Caco-2 (cell line): ENCODE results near the gene GP1BB. TPM values are rescaled to one million over a fixed set of nuclear protein-coding genes. Genes with fewer than 3 reads are reported as not detected.

ENCODE experiments used
- BruUV-seq: library from RNA; stranded (reverse); fragments of 400-500 nt; replicated peaks from 2 replicates; lab custom pipeline; 2021; lab: Mats Ljungman, UMichigan
- CTCF ChIA-PET: fragments of 300-600 bp; sonication (Branson Sonifier 250); formaldehyde crosslinking; loops from one replicate; lab custom pipeline; 2022; ENCODE audit warnings: antibody characterized with exemption; lab: Charles Lee
- POLR2A ChIA-PET: fragments of 300-600 bp; sonication (Branson Sonifier 250); formaldehyde crosslinking; loops from one replicate; lab custom pipeline; 2022; ENCODE audit warnings: antibody characterized with exemption; lab: Charles Lee
- DNase-seq, 2 experiments: peaks; one replicate each; pipeline versions ENCODE4 v3.0.0 to v3.0.0-alpha.2; 2020 to 2022
- H3K27me3 ChIP-seq: replicated peaks from 2 replicates; pipeline ENCODE4 v1.6.0; 2011; ENCODE audit warnings: low read length; ENCODE audit not compliant: control insufficient read depth, insufficient read depth
- H3K36me3 ChIP-seq: 2 replicates; pipeline ENCODE4 v1.5.1; 2011; ENCODE audit warnings: low read length; ENCODE audit not compliant: control insufficient read depth, insufficient read depth
- H3K4me1 ChIP-seq: fragments of 250-450 bp; sonication (Bioruptor Pico); 2 replicates; pipeline ENCODE4 v1.5.1; 2020; ENCODE audit warnings: mild to moderate bottlenecking
- H3K4me3 ChIP-seq: 2 replicates; pipeline ENCODE4 v1.5.1; 2011; ENCODE audit warnings: low read depth, mild to moderate bottlenecking, control low read depth, low read length
- H3K9me3 ChIP-seq: fragments of 250-450 bp; sonication (Bioruptor Pico); 2 replicates; pipeline ENCODE4 v1.5.1; 2020; ENCODE audit warnings: mild to moderate bottlenecking, moderate library complexity
- H3K27ac Mint-ChIP-seq: one replicate; pipeline ENCODE4 v1.8.0; 2022; ENCODE audit warnings: mixed read lengths; ENCODE audit not compliant: unreplicated experiment
- H3K27me3 Mint-ChIP-seq: one replicate; pipeline ENCODE4 v1.8.0; 2022; ENCODE audit warnings: mixed read lengths; ENCODE audit not compliant: insufficient read depth, unreplicated experiment
- H3K36me3 Mint-ChIP-seq: one replicate; pipeline ENCODE4 v1.8.0; 2022; ENCODE audit warnings: mild to moderate bottlenecking, mixed read lengths; ENCODE audit not compliant: insufficient read depth, unreplicated experiment
- H3K4me1 Mint-ChIP-seq: one replicate; pipeline ENCODE4 v1.8.0; 2022; ENCODE audit warnings: low read depth, mixed read lengths; ENCODE audit not compliant: unreplicated experiment
- H3K4me3 Mint-ChIP-seq: one replicate; pipeline ENCODE4 v1.8.0; 2022; ENCODE audit warnings: mild to moderate bottlenecking, moderate library complexity, mixed read lengths; ENCODE audit not compliant: unreplicated experiment
- H3K9me3 Mint-ChIP-seq: one replicate; pipeline ENCODE4 v1.8.0; 2022; ENCODE audit warnings: mixed read lengths; ENCODE audit not compliant: unreplicated experiment
- intact Hi-C: fragments of 100-400 bp; cut with micrococcal nuclease; formaldehyde crosslinking; loops from one replicate; pipeline ENCODE4 v1.10.0; 2022; ENCODE audit not compliant: unreplicated experiment
- total RNA-seq: library from RNA; stranded (reverse); gene quantifications from 2 replicates; pipeline ENCODE4 v1.2.3, GENCODE V29; 2022
- TF ChIP-seq, protein P1 (sequence below), 2 experiments: fragments of 200-600 bp in 1 of 2; IDR thresholded peaks; 1 replicate in 1 of 2; 2 replicates in 1 of 2; pipeline versions ENCODE4 v1.5.1 to v1.8.0; 2011 to 2022; ENCODE audit warnings: antibody characterized with exemption in 1 of 2, control low read depth in 1 of 2, inconsistent platforms in 1 of 2, low read depth in 1 of 2, low read length in 1 of 2, mild to moderate bottlenecking in 1 of 2, moderate library complexity in 1 of 2; ENCODE audit not compliant: insufficient read depth in 1 of 2, severe bottlenecking in 1 of 2, unreplicated experiment in 1 of 2

GP1BB gene
- total RNA-seq, 1 experiment from 2014 or later, result 1.0 TPM

DNA sequence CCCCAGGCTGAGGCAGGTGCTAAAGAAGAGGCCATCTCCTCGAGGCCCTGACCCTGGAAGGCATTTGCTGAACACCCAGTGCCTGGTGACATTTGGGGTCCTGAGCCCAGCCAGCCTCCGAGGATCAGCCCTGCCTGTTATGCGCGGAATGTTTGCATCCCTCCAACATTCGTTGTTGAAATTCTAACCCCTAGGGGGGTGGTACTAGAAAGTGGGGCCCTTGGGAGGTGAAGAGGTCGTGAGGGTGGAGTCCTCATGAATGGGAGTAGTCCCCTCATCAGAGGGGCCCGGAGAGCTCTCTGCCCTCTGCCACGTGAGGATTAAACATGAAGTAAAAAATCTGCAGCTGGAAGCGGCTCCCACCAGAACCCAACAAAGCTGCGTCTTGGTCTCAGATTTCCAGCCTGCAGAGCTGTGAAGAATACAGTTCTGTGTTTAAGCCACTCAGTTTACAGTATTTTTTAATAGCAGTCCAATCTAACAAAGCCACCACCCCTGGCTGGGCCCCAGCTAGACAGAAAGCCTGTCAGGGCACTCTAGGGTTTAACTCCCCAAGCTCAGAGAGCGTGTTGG, 44.3 kb upstream of the GP1BB start:
- POLR2A ChIA-PET, result no interaction called here
- no peak for DNase-seq
- Histone ChIP-seq H3K27me3 (no peaks in the 10 kb centered on the region), H3K4me3 (no peak overlapping the region), H3K4me1 (no peaks in the 10 kb centered on the region), H3K36me3 (no peaks in the 10 kb centered on the region), H3K9me3 (no peaks in the 10 kb centered on the region)
- TF ChIP-seq, protein P1, sequence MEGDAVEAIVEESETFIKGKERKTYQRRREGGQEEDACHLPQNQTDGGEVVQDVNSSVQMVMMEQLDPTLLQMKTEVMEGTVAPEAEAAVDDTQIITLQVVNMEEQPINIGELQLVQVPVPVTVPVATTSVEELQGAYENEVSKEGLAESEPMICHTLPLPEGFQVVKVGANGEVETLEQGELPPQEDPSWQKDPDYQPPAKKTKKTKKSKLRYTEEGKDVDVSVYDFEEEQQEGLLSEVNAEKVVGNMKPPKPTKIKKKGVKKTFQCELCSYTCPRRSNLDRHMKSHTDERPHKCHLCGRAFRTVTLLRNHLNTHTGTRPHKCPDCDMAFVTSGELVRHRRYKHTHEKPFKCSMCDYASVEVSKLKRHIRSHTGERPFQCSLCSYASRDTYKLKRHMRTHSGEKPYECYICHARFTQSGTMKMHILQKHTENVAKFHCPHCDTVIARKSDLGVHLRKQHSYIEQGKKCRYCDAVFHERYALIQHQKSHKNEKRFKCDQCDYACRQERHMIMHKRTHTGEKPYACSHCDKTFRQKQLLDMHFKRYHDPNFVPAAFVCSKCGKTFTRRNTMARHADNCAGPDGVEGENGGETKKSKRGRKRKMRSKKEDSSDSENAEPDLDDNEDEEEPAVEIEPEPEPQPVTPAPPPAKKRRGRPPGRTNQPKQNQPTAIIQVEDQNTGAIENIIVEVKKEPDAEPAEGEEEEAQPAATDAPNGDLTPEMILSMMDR (IDR thresholded peaks at IDR 0.05; ENCODE audit: insufficient read depth in 1 of 2, low read depth in 1 of 2, low read length in 1 of 2, severe bottlenecking in 1 of 2, unreplicated experiment in 1 of 2), result no peak
- CTCF ChIA-PET, result interaction anchor here (1.0 to 1.3 kb wide), 2 partner anchors 10 to 11 kb away, joined by 3 read pairs; no protein-coding TSS in a partner anchor
- H3K4me1 Mint-ChIP-seq, result no peaks in the 10 kb centered on the region
- H3K36me3 Mint-ChIP-seq, result no peaks in the 10 kb centered on the region
- H3K4me3 Mint-ChIP-seq, result no peak overlapping the region
- no TSS peak for BruUV-seq
- H3K9me3 Mint-ChIP-seq, result no peaks in the 10 kb centered on the region
- H3K27me3 Mint-ChIP-seq, result peaks cover 9% of the 10 kb centered on the region
- H3K27ac Mint-ChIP-seq, result no peak overlapping the region
- intact Hi-C loops, result no loop called here

DNA sequence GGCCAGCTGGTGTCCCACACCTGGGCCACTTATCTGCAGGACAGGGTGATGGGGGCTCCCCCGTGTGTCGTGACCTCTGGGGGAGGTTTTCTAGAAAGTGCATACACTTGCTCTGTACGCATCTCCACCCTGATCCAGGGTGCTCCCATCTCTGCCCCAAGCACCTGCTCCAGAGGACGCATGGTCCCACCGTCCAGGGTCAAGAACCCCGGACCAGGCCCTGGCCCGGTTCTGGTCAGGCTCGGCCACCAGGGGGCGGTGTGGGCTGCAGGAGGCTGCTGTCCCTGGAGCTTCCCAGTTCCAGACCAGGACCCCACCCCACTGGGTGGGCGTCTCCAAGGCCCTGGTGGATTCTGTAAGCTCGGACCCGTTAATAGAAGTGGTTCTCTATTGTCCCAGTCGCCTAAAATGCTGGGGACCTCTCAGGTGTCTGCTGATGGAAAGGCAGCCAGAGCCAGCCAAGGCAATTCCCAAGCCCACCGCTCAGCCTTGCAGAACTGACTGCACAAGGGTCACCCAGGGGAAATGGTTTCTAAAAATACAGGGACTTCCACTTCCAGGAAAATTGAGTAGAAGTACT, 43.7 kb upstream of the GP1BB start:
- no TSS peak for BruUV-seq
- Mint-ChIP-seq H3K27me3 (peaks cover 8% of the 10 kb centered on the region), H3K4me1 (no peaks in the 10 kb centered on the region), H3K36me3 (no peaks in the 10 kb centered on the region), H3K4me3 (no peak overlapping the region), H3K9me3 (no peaks in the 10 kb centered on the region), H3K27ac (no peak overlapping the region)
- ChIA-PET CTCF (interaction anchor here (0.6 to 1.3 kb wide), 4 partner anchors 9 to 522 kb away, joined by 3 read pairs; no protein-coding TSS in a partner anchor), POLR2A (no interaction called here)
- Histone ChIP-seq H3K4me3 (no peak overlapping the region), H3K4me1 (no peaks in the 10 kb centered on the region), H3K9me3 (no peaks in the 10 kb centered on the region), H3K36me3 (no peaks in the 10 kb centered on the region), H3K27me3 (no peaks in the 10 kb centered on the region)
- intact Hi-C loops, result loop anchor here (5.0 kb wide), 1 partner anchor 38 kb away; no protein-coding TSS in a partner anchor
- TF ChIP-seq, protein P1 (IDR thresholded peaks at IDR 0.05; ENCODE audit: insufficient read depth in 1 of 2, low read depth in 1 of 2, low read length in 1 of 2, severe bottlenecking in 1 of 2, unreplicated experiment in 1 of 2), result peak; percentile 70 to 76
- peak in 1 of 2 experiments; percentile 62 for DNase-seq

DNA sequence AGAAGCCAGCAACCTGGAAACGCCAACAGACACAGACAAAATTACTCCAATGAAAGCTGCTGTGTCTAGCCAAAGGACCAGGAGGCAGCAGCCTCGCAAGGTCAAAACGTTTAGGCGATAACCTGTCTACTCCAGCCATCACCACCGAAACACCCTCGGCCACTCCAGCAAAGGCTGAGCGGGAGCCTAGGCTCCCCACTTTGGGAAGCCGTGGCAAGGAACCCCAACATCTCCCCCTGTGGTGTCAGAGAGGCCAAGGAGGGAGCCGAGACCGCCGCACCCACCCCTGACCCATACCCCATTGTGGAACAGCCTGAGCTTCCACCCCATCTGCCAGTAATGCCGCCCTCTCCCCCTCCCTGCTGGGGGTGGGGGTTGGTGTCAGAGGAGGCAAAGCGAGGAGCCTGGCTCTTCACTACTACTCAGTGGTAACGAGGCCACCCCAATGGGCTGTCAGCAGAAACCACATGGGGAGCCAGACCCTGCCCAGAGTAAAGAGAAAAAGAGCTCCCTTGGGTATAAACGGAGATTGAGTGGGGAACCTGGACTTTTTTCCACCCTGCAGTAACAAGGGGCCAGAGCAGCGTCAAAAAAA, 43.0 kb upstream of the GP1BB start:
- BruUV-seq, result no TSS peak
- Histone ChIP-seq H3K36me3 (no peaks in the 10 kb centered on the region), H3K4me3 (no peak overlapping the region), H3K4me1 (no peaks in the 10 kb centered on the region), H3K9me3 (no peaks in the 10 kb centered on the region), H3K27me3 (no peaks in the 10 kb centered on the region)
- ChIA-PET POLR2A (no interaction called here), CTCF (interaction anchor here (0.6 to 1.3 kb wide), 4 partner anchors 8 to 523 kb away, joined by 3 read pairs; no protein-coding TSS in a partner anchor)
- intact Hi-C loops, result loop anchor here (5.0 kb wide), 1 partner anchor 37 kb away; no protein-coding TSS in a partner anchor
- Mint-ChIP-seq H3K4me1 (no peaks in the 10 kb centered on the region), H3K27ac (no peak overlapping the region), H3K27me3 (peaks cover 8% of the 10 kb centered on the region), H3K4me3 (no peak overlapping the region), H3K36me3 (no peaks in the 10 kb centered on the region), H3K9me3 (no peaks in the 10 kb centered on the region)
- TF ChIP-seq, protein P1 (IDR thresholded peaks at IDR 0.05; ENCODE audit: insufficient read depth in 1 of 2, low read depth in 1 of 2, low read length in 1 of 2, severe bottlenecking in 1 of 2, unreplicated experiment in 1 of 2), result no peak
- DNase-seq, result no peak
